ENCODE measurements around the gene GABBR2.
"Not testable (repeated sequence)": the region's sequence is repeated elsewhere in the genome, so short reads cannot be mapped to it uniquely, and the experiment has no call there.

GRCh38 chr9:98584853-98585438 is 123.8 kb downstream of the GABBR2 start:
- TF ChIP-seq, protein P1, sequence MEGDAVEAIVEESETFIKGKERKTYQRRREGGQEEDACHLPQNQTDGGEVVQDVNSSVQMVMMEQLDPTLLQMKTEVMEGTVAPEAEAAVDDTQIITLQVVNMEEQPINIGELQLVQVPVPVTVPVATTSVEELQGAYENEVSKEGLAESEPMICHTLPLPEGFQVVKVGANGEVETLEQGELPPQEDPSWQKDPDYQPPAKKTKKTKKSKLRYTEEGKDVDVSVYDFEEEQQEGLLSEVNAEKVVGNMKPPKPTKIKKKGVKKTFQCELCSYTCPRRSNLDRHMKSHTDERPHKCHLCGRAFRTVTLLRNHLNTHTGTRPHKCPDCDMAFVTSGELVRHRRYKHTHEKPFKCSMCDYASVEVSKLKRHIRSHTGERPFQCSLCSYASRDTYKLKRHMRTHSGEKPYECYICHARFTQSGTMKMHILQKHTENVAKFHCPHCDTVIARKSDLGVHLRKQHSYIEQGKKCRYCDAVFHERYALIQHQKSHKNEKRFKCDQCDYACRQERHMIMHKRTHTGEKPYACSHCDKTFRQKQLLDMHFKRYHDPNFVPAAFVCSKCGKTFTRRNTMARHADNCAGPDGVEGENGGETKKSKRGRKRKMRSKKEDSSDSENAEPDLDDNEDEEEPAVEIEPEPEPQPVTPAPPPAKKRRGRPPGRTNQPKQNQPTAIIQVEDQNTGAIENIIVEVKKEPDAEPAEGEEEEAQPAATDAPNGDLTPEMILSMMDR (IDR thresholded peaks at IDR 0.05): not testable (repeated sequence)
- TF ChIP-seq POLR2AphosphoS5 (IDR thresholded peaks at IDR 0.05; ENCODE audit: low read depth, low read length); TCF12 (IDR thresholded peaks at IDR 0.05); JUND (IDR thresholded peaks at IDR 0.05); EP300 (IDR thresholded peaks at IDR 0.05; ENCODE audit: borderline replicate concordance in 1 of 2, low read depth in 1 of 2, low read length in 1 of 2); PBX3 (IDR thresholded peaks at IDR 0.05): not testable (repeated sequence)
- TF ChIP-seq, protein P2, sequence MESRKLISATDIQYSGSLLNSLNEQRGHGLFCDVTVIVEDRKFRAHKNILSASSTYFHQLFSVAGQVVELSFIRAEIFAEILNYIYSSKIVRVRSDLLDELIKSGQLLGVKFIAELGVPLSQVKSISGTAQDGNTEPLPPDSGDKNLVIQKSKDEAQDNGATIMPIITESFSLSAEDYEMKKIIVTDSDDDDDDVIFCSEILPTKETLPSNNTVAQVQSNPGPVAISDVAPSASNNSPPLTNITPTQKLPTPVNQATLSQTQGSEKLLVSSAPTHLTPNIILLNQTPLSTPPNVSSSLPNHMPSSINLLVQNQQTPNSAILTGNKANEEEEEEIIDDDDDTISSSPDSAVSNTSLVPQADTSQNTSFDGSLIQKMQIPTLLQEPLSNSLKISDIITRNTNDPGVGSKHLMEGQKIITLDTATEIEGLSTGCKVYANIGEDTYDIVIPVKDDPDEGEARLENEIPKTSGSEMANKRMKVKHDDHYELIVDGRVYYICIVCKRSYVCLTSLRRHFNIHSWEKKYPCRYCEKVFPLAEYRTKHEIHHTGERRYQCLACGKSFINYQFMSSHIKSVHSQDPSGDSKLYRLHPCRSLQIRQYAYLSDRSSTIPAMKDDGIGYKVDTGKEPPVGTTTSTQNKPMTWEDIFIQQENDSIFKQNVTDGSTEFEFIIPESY (IDR thresholded peaks at IDR 0.05; ENCODE audit: borderline replicate concordance, low read depth): not testable (repeated sequence)
